ENCODE data around the gene MAN1A2. TPM values are rescaled to one million over a fixed set of nuclear protein-coding genes. Genes with fewer than 3 reads are reported as not detected.

Gene MAN1A2
- 10 to 100 TPM; 38.0 to 45.1 (median 40.7) TPM for total RNA-seq (2021; fragmentation: NEBNext Ultra II Directional; extraction: Animal tissue kit (Norgen Biotek cat#: 25700))
- long read RNA-seq, full-length matches to known transcripts, result 3 of 23 reads
- long read RNA-seq, partial matches to known transcripts, result 14 of 23 reads
- long read RNA-seq, other reads (novel, unspliced or antisense), result 6 of 23 reads

DNA sequence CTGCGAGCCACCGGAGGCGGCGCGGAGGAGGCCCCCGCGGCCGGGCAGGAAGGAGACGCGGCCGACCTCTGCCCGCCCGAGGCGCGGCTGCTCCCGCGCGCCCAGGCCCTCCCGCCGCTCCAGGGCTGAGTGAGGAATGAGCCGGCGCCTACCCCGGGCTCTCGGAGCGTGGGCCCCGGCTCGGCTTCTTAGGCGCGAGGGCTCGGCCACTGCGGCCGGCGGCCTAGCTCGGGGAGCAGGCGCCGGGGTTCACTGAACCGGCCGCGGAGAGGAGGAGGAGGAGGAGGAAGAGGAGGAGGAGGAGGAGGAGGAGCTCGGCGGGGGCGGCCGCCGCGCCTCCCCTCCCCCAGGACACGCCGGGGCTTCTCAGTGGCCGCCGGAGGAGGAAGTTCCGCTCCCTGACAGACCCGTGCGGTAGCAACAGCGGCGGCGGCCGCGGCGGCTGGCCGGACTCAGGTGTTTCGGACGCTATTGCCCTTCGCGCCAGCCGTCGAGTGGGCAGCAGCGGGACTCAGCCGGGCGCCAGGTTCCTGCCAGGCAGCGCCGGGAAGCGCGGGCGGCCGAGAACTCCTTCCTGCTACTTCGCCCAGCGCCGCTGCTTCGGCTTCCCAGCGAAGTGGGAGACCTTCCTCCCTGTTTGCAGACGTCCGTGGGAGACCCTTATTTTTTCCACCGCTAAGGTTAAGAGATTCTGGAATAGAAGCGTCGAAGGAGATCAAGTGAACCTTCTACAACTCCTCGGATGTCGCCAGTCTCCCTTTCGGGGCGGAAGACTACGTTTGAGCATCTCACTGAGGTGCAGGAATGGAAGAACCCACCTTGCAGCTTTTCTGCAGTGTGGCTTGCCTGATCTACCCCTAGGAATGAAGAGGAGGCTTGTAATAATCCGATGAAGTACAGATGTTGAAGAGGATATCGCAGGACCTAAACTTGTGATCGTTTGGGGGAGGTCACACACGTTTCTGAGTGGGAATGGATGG lies at the start of gene MAN1A2:
MAN1A2 (plus strand) TSS at position 404 of the 980 bp plus-strand sequence. CDS start 735 bp downstream, outside the sequence.
- H3K9me3 Mint-ChIP-seq, result no peaks in the 10 kb centered on the region
- H3K27me3 Mint-ChIP-seq (ENCODE audit: insufficient read depth), result peaks cover 2% of the 10 kb centered on the region
- peak; percentile 63 for DNase-seq
- H3K36me3 Mint-ChIP-seq (ENCODE audit: low read depth), result no peaks in the 10 kb centered on the region
- peaks cover 43% of the 10 kb centered on the region for H3K4me1 Mint-ChIP-seq (ENCODE audit: low read depth)
- peak within 1 kb of the TSS; percentile 95 for H3K4me3 Mint-ChIP-seq
- TF ChIP-seq, protein P1, sequence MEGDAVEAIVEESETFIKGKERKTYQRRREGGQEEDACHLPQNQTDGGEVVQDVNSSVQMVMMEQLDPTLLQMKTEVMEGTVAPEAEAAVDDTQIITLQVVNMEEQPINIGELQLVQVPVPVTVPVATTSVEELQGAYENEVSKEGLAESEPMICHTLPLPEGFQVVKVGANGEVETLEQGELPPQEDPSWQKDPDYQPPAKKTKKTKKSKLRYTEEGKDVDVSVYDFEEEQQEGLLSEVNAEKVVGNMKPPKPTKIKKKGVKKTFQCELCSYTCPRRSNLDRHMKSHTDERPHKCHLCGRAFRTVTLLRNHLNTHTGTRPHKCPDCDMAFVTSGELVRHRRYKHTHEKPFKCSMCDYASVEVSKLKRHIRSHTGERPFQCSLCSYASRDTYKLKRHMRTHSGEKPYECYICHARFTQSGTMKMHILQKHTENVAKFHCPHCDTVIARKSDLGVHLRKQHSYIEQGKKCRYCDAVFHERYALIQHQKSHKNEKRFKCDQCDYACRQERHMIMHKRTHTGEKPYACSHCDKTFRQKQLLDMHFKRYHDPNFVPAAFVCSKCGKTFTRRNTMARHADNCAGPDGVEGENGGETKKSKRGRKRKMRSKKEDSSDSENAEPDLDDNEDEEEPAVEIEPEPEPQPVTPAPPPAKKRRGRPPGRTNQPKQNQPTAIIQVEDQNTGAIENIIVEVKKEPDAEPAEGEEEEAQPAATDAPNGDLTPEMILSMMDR (IDR thresholded peaks at IDR 0.05), result no peak
- H3K27ac Mint-ChIP-seq, result peak within 1 kb of the TSS; percentile 94

DNA sequence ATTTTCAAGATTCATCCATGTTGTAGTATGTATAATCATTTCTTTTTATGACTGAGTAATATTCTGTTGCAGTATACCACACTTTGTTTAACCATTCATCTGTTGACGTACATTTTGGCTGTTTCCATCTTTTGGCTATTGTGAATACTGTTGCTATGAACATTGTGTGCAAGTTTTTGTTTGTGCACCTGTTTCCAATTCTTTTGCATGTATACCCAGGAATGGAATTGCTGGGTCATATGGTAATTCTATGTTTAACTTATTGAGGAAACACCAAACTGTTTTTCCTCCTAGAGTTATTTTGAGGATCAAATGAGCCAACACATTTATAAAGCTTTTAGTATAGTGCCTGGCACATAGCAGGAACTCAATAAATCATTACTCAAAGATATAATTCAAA lies 49.2 kb upstream of the MAN1A2 start:
- Mint-ChIP-seq H3K4me1 (ENCODE audit: low read depth) (no peaks in the 10 kb centered on the region), H3K36me3 (ENCODE audit: low read depth) (no peaks in the 10 kb centered on the region), H3K9me3 (no peaks in the 10 kb centered on the region), H3K27ac (no peak overlapping the region), H3K4me3 (no peak overlapping the region), H3K27me3 (ENCODE audit: insufficient read depth) (peaks cover 15% of the 10 kb centered on the region)
- TF ChIP-seq, protein P1 (IDR thresholded peaks at IDR 0.05), result no peak
- DNase-seq, result no peak

DNA sequence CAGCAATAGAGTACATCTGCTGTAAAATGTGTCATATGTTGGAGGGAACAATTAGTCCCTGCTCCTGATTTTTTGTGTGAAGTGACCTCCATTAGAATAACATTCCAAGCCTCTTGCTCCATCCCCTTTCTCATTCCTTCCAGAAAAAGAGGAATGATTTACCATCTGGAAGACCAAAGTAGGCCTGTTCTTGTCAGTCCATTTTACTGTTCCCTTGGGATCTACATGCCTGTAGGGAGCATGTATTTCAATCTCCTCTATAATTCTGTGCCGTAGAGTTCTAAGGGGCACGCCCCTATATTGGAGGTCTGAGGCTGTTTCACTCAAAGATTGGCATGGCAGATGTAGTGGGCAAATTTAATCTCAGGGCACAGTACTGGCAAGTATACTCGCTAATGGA lies 48.8 kb upstream of the MAN1A2 start:
- no peak overlapping the region for H3K27ac Mint-ChIP-seq
- no peak overlapping the region for H3K4me3 Mint-ChIP-seq
- H3K4me1 Mint-ChIP-seq (ENCODE audit: low read depth), result no peaks in the 10 kb centered on the region
- no peak for DNase-seq
- TF ChIP-seq, protein P1 (IDR thresholded peaks at IDR 0.05), result no peak
- no peaks in the 10 kb centered on the region for H3K36me3 Mint-ChIP-seq (ENCODE audit: low read depth)
- H3K27me3 Mint-ChIP-seq (ENCODE audit: insufficient read depth), result peaks cover 19% of the 10 kb centered on the region
- no peaks in the 10 kb centered on the region for H3K9me3 Mint-ChIP-seq

DNA sequence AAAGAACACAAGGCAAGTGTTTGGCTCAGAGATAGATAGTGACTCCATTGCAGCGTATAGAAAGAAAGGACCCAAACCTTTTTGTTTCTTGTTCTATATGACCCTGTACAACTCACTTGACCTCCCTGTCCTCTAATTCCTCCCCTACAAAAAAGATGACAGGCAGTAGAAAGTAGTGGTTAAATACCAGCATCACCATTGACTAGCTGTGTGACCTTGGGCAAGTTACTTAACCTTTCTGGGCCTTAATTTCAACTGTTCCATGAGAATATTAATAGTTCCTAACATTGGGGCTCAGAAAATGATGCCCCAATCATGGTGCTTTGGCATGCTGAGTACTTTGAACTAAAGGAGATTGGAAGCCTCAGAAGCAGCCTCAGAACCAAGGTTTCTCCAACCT lies 46.7 kb upstream of the MAN1A2 start:
- Mint-ChIP-seq H3K27me3 (ENCODE audit: insufficient read depth) (peaks cover 26% of the 10 kb centered on the region), H3K4me3 (no peak overlapping the region), H3K9me3 (no peaks in the 10 kb centered on the region), H3K4me1 (ENCODE audit: low read depth) (no peaks in the 10 kb centered on the region), H3K27ac (no peak overlapping the region), H3K36me3 (ENCODE audit: low read depth) (no peaks in the 10 kb centered on the region)
- no peak for DNase-seq
- TF ChIP-seq, protein P1 (IDR thresholded peaks at IDR 0.05), result no peak

DNA sequence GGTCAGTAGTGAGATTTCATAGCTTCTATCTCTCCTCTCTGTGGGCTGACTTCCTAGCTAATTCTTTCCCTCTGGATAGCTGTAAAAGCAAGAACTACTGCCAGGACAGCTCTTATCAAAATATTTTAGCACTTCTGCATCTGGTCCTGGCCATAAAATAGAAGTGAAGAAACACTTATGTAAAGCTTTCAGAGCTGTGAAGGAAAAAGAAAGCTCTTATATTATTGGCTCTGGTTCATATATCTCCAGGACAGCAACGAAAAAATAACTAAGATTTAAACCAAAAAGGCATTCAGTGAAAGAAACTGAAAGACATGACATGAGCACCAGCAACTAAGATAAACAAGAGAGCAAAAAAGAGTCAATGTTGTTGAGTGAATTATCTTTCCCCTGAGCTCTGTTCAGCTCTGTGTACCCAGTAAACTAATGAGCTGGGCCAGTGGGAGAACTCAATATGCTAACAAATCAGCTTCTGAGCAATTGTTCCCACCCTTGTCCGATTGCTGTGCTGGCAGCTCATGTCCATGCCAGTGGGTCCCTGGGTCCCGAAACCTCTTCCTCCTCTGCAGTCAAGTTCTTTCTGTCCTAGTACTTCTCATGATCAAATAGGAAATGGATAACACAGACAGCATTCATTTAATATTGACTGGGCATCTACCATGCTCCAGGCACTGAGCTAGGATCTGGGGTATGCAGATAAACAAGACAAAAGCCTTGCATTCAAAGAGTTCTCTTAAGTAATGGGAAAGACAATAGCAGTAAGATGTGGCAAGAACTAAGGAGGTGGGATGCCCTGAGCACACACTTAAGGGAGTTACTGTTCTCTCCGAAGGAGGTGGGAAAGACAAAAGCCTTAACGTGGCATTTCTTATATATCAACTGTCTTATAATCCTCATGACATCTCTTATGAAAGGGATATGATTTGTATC lies 45.3 kb upstream of the MAN1A2 start:
- H3K4me3 Mint-ChIP-seq, result no peak overlapping the region
- TF ChIP-seq, protein P1 (IDR thresholded peaks at IDR 0.05), result no peak
- no peaks in the 10 kb centered on the region for H3K36me3 Mint-ChIP-seq (ENCODE audit: low read depth)
- no peaks in the 10 kb centered on the region for H3K9me3 Mint-ChIP-seq
- no peaks in the 10 kb centered on the region for H3K4me1 Mint-ChIP-seq (ENCODE audit: low read depth)
- no peak for DNase-seq
- peaks cover 26% of the 10 kb centered on the region for H3K27me3 Mint-ChIP-seq (ENCODE audit: insufficient read depth)
- no peak overlapping the region for H3K27ac Mint-ChIP-seq
